ENCODE results near the gene TRIM9.
A peak's percentile ranks its signal among the peaks of the same experiment; 100 is the strongest.

Gene TRIM9

GRCh38 chr14:51044961-51045360 lies 49.9 kb downstream of the TRIM9 start:
- DNase-seq: no peak

- DNase-seq: no peak
Measured at GRCh38 chr14:51041883-51042282, 53.0 kb downstream of the TRIM9 start.

GRCh38 chr14:51041108-51041531 lies 53.8 kb downstream of the TRIM9 start:
- DNase-seq: no peak

- DNase-seq: no peak
Measured at GRCh38 chr14:51039252-51039651, 55.7 kb downstream of the TRIM9 start.

- peak; percentile 40 for DNase-seq
Measured at GRCh38 chr14:51035611-51036192, 59.2 kb downstream of the TRIM9 start.

GRCh38 chr14:51028851-51029754 lies 65.8 kb downstream of the TRIM9 start:
- no peak for DNase-seq

- DNase-seq: no peak
Measured at GRCh38 chr14:51028361-51028760, 66.5 kb downstream of the TRIM9 start.

GRCh38 chr14:51024377-51024776 lies 70.5 kb downstream of the TRIM9 start:
- no peak for DNase-seq

GRCh38 chr14:51023964-51024363 lies 70.9 kb downstream of the TRIM9 start:
- DNase-seq: peak; percentile 20

GRCh38 chr14:51022769-51023168 lies 72.1 kb downstream of the TRIM9 start:
- no peak for DNase-seq

GRCh38 chr14:51020024-51020710 lies 74.7 kb downstream of the TRIM9 start:
- DNase-seq: peak; percentile 73

GRCh38 chr14:51019089-51019488 lies 75.8 kb downstream of the TRIM9 start:
- peak; percentile 32 for DNase-seq

GRCh38 chr14:51018521-51018920 lies 76.4 kb downstream of the TRIM9 start:
- peak; percentile 73 for DNase-seq

- peak; percentile 28 for DNase-seq
Measured at GRCh38 chr14:51014625-51015024, 80.3 kb downstream of the TRIM9 start.

- peak; percentile 76 for DNase-seq
Measured at GRCh38 chr14:51014086-51014485, 80.8 kb downstream of the TRIM9 start.

- no peak for DNase-seq
Measured at GRCh38 chr14:51012055-51012454, 82.8 kb downstream of the TRIM9 start.

GRCh38 chr14:51008446-51008845 lies 86.5 kb downstream of the TRIM9 start:
- no peak for DNase-seq

- DNase-seq: peak; percentile 91
Measured at GRCh38 chr14:51006781-51007211, 88.1 kb downstream of the TRIM9 start.

GRCh38 chr14:51006324-51006723 lies 88.6 kb downstream of the TRIM9 start:
- no peak for DNase-seq

- peak; percentile 70 for DNase-seq
Measured at GRCh38 chr14:51004801-51005526, 89.9 kb downstream of the TRIM9 start.

- DNase-seq: peak; percentile 43
Measured at GRCh38 chr14:51004352-51004800, 90.5 kb downstream of the TRIM9 start.

- no peak for DNase-seq
Measured at GRCh38 chr14:51002406-51002999, 92.4 kb downstream of the TRIM9 start.

All from EL (cell line).